HG03064 (cell line): ENCODE results near the gene DPYD.

Experiments used
- ATAC-seq: cut with Tn5 transposase; IDR thresholded peaks from one replicate; pipeline ENCODE4 v1.9.1; 2021; ENCODE audit warnings: low read depth; ENCODE audit not compliant: unreplicated experiment

The DPYD gene

GRCh38 chr1:97128426-97128825 is 792.4 kb downstream of the DPYD start:
- ATAC-seq = no peak

DNA sequence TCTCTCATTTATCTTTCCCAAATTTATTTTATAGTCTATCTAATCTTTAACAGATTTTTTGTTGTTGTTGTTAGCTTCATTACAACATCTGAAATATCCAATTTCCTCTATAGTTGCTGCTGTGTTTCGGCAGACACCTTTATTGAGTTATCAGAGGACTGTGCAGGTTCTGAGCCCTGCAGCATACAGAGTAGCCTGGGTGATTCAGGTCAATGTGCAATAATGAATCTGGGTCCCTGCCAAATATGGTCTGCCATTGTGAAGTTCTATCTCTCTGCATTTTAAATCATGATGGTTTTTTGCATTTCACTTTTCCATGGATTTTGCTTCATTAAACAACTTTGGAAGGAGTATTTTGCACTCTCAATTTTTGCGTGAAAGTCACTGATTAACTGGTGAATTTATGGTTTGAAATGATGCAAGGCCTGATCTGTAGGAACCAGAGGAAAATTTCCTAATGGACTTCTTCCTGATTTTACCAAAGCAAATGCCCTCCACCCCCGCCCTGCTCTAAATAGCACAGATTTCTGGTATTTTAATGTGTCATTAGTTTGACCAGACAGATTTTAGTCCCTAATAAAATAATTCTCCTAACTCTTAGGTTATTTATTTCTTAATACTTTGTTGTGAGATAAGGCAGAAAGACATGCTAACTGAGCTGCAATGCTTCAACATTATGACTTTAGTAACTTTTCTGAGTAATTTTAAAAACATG is 797.0 kb downstream of the DPYD start:
- ATAC-seq = no peak

- no peak for ATAC-seq
These were observed 800.0 kb downstream of the DPYD start for GRCh38 chr1:97120806-97121205.

DNA sequence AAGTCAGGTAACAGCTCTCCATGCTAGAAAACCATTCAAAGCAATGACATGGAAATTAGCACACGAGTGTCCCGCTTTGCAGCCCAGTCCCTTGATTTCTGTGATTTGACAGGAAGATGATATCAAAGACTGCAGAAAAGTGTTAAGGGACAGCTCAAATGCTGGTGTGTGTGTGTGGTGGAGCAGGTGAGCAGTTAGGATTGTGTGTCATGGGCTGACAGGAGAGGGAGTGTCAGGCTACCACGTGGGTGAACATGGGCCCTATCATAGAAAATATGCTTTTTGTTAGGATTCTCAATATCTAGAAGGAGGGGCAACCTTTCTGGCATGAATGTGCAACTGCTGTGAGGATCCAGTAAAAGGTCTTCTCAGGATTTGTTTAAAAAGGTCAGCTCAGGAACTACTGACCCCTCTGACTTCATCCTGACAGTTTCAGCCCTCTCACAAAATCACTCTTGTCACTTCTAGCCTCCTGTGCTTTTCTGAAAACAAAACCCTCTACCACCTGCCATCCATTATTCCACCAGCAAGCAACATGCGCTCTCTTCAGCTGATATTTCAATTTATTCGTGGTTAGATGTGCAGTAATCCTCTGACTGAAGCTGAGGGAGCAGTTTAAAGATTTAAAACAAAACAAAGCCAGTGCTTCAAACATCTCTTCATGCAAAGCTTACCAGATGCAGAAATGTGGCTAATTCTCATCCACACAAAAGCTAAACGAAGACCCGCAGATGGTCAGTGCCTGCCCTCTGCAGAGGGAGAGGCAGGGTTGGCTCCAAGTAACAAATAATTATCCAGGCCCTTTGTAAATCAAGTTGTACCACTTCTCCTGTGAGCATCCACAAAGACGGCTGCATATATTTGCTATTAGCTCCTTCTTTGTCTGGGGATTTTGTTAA is 801.3 kb downstream of the DPYD start:
- ATAC-seq = no peak

- ATAC-seq = no peak
These were observed 806.0 kb downstream of the DPYD start for GRCh38 chr1:97114842-97115241.

DNA sequence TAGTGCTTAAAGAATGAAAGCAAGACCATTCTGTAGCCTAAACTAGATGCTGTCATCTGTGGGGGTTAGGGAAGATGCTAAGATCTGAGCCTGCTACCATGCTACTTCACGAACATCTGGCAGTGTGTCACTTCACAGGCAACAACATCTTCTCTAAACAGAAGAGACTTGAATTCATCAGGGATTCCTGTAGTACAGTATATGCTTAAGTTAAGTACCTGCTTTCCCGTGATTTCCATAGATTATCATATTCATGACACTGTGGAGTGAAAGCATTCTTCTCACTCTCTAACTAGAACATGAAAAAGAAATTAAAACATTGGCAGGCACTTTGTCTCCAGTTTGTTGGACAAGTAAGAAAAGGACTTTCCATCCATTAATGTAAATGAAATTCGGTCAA is 808.4 kb downstream of the DPYD start:
- no peak for ATAC-seq

GRCh38 chr1:97108179-97108578 is 812.7 kb downstream of the DPYD start:
- ATAC-seq = no peak

DNA sequence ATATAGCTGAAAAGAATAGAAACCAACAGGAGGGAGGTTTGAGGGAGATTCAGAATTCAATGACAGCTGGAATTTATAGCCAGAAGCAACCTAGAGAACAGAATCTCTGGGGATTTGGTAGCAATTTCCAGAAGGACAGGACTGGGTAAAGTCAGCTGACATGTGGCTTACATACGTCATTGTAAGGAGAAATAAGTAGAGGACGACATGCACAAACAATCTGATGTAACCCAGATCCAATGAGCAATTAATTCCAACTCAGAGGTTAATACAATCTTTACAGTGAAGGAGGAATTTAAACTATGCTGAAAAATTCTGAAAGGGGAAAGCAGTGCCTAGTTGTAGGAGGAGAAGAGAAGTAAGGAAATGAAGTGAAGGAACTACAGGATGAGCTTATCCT is 815.3 kb downstream of the DPYD start:
- no peak for ATAC-seq

DNA sequence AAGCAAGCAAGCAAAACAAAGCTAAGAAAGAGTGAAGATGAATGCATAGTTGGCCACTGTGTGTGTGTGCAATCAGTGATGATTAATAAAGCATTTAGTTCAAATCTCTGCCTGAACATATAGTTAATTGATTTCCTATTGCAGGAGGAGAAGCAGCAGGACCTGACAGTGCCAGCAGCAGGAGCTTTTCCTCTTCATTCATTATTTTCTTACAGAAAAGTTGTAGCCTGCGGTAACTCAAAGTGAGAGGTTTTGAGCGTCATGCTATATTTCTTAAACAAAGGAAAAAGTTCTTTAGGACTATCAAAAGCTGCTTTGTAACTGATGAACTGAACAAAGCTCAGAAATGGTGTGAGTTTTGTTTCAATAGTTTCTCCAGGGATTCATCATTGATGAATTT is 819.3 kb downstream of the DPYD start:
- ATAC-seq = no peak

DNA sequence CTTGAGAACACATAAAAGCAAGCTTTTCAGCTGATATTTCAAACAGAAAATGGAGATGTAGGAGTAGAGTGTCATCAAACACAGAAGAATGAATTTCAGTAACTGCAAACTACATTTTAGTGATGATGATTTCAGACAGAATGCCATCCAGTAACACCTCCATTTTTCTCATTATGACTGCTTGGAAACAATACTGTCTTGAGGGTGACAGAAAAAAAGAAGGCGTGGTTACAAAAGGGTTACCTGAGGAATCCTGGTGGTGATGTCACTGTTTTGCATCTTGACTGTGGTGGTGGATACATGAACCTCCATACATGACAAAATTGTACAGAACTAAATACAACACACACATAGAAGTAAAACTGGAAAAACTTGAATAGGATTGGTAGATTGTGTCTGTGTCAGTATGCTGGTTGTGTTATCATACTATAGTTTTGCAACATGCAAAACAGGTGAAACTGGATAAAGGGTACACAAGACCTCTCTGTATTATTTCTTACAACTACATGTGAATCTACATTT is 823.4 kb downstream of the DPYD start:
- ATAC-seq = no peak

GRCh38 chr1:97095764-97096163 is 825.1 kb downstream of the DPYD start:
- ATAC-seq = no peak

GRCh38 chr1:97094247-97094972 is 826.4 kb downstream of the DPYD start:
- ATAC-seq = no peak

DNA sequence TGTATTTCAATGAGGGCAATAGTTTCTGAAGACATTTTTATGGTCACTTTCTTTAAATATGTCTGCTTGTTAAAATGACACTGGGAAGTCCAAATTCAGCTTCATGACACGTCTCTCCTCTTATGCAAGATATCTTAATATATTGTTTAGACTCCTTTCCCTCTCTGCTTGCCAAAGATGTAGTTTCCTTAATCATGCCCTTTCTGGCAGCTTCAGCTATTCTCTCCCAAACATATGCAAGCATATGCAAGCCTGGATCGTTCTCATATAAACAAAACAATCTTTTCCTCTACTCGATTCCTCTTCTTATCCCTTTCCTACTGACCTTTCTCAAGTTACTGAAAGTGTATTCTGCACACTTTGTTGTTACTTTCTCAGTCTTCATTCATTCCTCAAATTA is 827.1 kb downstream of the DPYD start:
- ATAC-seq = no peak

DNA sequence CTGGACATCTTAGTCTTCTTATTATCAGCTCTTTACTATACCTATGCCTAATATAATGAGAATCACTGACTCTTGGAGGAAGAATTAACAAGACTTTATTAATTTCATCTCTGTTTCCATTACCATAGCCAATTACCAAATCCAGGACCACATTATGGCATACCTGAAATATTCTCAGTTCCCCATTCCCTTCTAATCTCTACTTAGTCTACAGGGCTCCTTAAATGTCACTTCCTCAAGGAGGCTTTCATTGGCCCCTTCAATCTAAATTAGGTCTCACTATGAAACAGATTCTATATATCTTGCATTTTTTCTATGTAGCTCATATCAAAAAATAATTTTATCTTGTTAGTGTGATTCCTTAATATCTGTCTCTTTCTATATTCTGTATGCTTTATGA is 828.0 kb downstream of the DPYD start:
- ATAC-seq = no peak

- no peak for ATAC-seq
These were observed 829.2 kb downstream of the DPYD start for GRCh38 chr1:97091679-97092078.

DNA sequence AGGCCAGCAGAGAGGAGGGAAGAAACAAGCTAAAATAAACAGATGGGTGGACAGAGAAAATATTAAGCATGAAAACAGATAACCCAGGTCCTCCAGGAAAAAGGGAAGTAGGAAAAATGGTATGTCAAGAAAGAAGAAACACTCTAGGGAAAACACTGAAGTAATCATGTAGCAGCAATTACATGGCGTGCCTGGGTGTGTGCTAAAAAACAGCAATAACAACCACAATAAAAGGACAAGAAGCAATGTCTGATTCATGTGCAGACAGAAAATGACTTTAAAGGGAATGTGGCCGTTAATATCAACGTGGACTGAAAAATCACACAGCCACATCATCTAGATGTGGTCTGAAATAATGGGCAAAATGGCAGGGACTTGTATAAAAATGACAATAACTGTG is 829.6 kb downstream of the DPYD start:
- ATAC-seq = no peak

GRCh38 chr1:97090725-97091124 is 830.1 kb downstream of the DPYD start:
- no peak for ATAC-seq

DNA sequence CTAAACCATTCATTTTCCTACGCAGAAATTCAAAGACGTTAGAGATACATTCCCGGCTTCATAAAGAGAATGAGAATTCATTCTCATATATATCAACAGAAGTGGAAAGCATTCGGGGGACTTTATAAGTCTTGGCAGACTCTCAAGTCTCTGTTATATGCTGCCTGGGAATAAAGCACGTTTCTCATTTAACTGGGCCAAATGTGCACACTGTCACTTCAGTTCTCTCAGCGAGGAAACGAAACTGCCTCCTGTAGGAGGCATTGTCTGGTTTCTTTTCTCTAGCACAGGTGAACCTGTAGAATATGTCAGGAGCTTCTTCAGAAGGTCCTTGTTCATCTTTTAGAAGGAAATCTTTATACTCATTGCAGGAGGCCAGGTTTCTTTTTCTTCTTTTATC is 831.7 kb downstream of the DPYD start:
- ATAC-seq = no peak

GRCh38 chr1:97088391-97088790 is 832.4 kb downstream of the DPYD start:
- ATAC-seq = no peak

DNA sequence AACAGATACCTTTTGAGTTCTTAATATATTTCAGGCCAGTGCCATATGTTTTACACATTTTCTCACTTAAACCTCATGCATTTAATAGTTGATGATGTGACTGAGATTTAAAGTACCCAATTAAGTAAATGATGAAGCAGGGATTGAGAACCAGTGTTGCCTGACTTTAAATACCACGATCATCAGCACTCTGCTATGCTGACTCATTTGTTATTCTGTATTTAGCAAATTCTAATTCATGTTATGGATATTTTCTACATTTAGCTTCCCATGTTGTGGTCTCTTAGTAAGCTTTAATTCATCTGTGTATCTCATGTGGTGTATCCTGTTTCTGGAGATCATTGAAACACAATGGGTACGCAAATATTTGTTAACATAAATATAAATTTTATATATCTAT is 836.3 kb downstream of the DPYD start:
- no peak for ATAC-seq
